ENCODE measurements around the gene DOCK3.

Gene DOCK3

GRCh38 chr3:51340013-51340829 is 665.5 kb downstream of the DOCK3 start:
- peak overlapping the region; percentile 70 to 78 for H3K27ac ChIP-seq
- H3K4me3 ChIP-seq: no peak overlapping the region
- peaks cover 0 to 58% (median 30%) of the 10 kb centered on the region in 4 donors for H3K4me1 ChIP-seq

GRCh38 chr3:51340989-51341636 is 666.4 kb downstream of the DOCK3 start:
- no peaks in the 10 kb centered on the region for H3K9me3 ChIP-seq
- no peaks in the 10 kb centered on the region for H3K27me3 ChIP-seq
- no peaks in the 10 kb centered on the region for H3K36me3 ChIP-seq
- H3K27ac ChIP-seq: peak overlapping the region; percentile 70 to 78
- no peak for TF ChIP-seq CTCF (IDR thresholded peaks at IDR 0.05)
- peaks cover 0 to 58% (median 30%) of the 10 kb centered on the region in 4 donors for H3K4me1 ChIP-seq
- DNase-seq: peak in 1 of 2 donors; percentile 23
- no peak overlapping the region for H3K4me3 ChIP-seq
- intact Hi-C loops (cut with DNase I; ENCODE audit: low total_unique reads): no loop called here

More at GRCh38 chr3:51340013-51340829, 665.5 kb downstream of the DOCK3 start:
- intact Hi-C loops (cut with DNase I; ENCODE audit: low total_unique reads): no loop called here
- H3K9me3 ChIP-seq: no peaks in the 10 kb centered on the region
- no peaks in the 10 kb centered on the region for H3K36me3 ChIP-seq
- TF ChIP-seq CTCF (IDR thresholded peaks at IDR 0.05): no peak
- DNase-seq: peak; percentile 47 to 74
- no peaks in the 10 kb centered on the region for H3K27me3 ChIP-seq

GRCh38 chr3:51343918-51344687 is 669.4 kb downstream of the DOCK3 start:
- H3K4me1 ChIP-seq: peaks cover 0 to 47% (median 25%) of the 10 kb centered on the region in 4 donors
- no peak for TF ChIP-seq CTCF (IDR thresholded peaks at IDR 0.05)
- no peaks in the 10 kb centered on the region for H3K9me3 ChIP-seq
- peak; percentile 28 to 70 for DNase-seq
- H3K4me3 ChIP-seq: no peak overlapping the region
- no peaks in the 10 kb centered on the region for H3K27me3 ChIP-seq
- no peaks in the 10 kb centered on the region for H3K36me3 ChIP-seq
- H3K27ac ChIP-seq: no peak overlapping the region
- intact Hi-C loops (cut with DNase I; ENCODE audit: low total_unique reads): no loop called here

- Histone ChIP-seq H3K9me3 (no peaks in the 10 kb centered on the region), H3K4me1 (no peaks in the 10 kb centered on the region), H3K27ac (no peak overlapping the region), H3K4me3 (no peak overlapping the region), H3K36me3 (no peaks in the 10 kb centered on the region), H3K27me3 (no peaks in the 10 kb centered on the region)
- DNase-seq: no peak
- TF ChIP-seq CTCF (IDR thresholded peaks at IDR 0.05): no peak
- intact Hi-C loops (cut with DNase I; ENCODE audit: low total_unique reads): no loop called here
Observed at GRCh38 chr3:51350751-51351150, 676.0 kb downstream of the DOCK3 start.

GRCh38 chr3:51353131-51353530 is 678.4 kb downstream of the DOCK3 start:
- DNase-seq: no peak
- TF ChIP-seq CTCF (IDR thresholded peaks at IDR 0.05): no peak
- no peaks in the 10 kb centered on the region for H3K27me3 ChIP-seq
- intact Hi-C loops (cut with DNase I; ENCODE audit: low total_unique reads): no loop called here
- no peak overlapping the region for H3K27ac ChIP-seq
- no peaks in the 10 kb centered on the region for H3K4me1 ChIP-seq
- H3K4me3 ChIP-seq: no peak overlapping the region
- H3K36me3 ChIP-seq: no peaks in the 10 kb centered on the region
- H3K9me3 ChIP-seq: no peaks in the 10 kb centered on the region

Data from tibial artery (tissue), 4 donors.